GM12878 (cell line): Measurements from ENCODE around the gene ARAP3. TPM values are rescaled to one million over a fixed set of nuclear protein-coding genes. Genes with fewer than 3 reads are reported as not detected.

Source experiments
- ATF7 ChIP-seq: fragments of 450-650 bp; IDR thresholded peaks from 2 replicates; pipeline ENCODE4 v1.6.1; 2016; ENCODE audit warnings: low read depth, mild to moderate bottlenecking
- BCL3 ChIP-seq: IDR thresholded peaks from 2 replicates; pipeline ENCODE4 v1.6.1; 2011; ENCODE audit warnings: borderline replicate concordance, low read depth, mild to moderate bottlenecking, moderate library complexity, low read length; ENCODE audit not compliant: insufficient read depth, poor library complexity, severe bottlenecking
- CHD4 ChIP-seq: fragments of 200-600 bp; sonication (generic); IDR thresholded peaks from 2 replicates; pipeline ENCODE4 v1.6.1; 2016; ENCODE audit warnings: mild to moderate bottlenecking
- EP300 ChIP-seq, 2 experiments: fragments of 150-350 bp in 1 of 2; IDR thresholded peaks; 2 replicates each; pipeline ENCODE4 v1.6.1; 2011 to 2012; ENCODE audit warnings: low read depth in 2 of 2, low read length in 2 of 2, borderline replicate concordance in 1 of 2, improper control_type of control experiment in 1 of 2, inconsistent platforms in 1 of 2; ENCODE audit not compliant: control insufficient read depth in 1 of 2
- MTA2 ChIP-seq: fragments of 450-650 bp; IDR thresholded peaks from 2 replicates; pipeline ENCODE4 v1.6.1; 2016; ENCODE audit warnings: low read depth, mild to moderate bottlenecking, moderate library complexity
- MTA3 ChIP-seq: IDR thresholded peaks from 2 replicates; pipeline ENCODE4 v1.6.1; 2012; ENCODE audit warnings: low read length, inconsistent platforms, borderline replicate concordance
- NFIC ChIP-seq: IDR thresholded peaks from 2 replicates; pipeline ENCODE4 v1.6.1; 2012; ENCODE audit warnings: low read depth, mild to moderate bottlenecking, inconsistent platforms, low read length, moderate library complexity
- NFYB ChIP-seq: IDR thresholded peaks from 2 replicates; pipeline ENCODE4 v1.6.1; 2011; ENCODE audit warnings: low read depth, mild to moderate bottlenecking, low read length, improper control_type of control experiment, moderate library complexity; ENCODE audit not compliant: insufficient read depth
- NRF1 ChIP-seq: conservative IDR thresholded peaks from 2 replicates; pipeline ENCODE4 v1.6.1; 2011; ENCODE audit warnings: mild to moderate bottlenecking, low read depth, low read length, improper control_type of control experiment
- PAX5 ChIP-seq: IDR thresholded peaks from 2 replicates; pipeline ENCODE4 v1.6.1; 2011; ENCODE audit warnings: low read depth, low read length, borderline replicate concordance
- POLR2A ChIP-seq: IDR thresholded peaks from 2 replicates; pipeline ENCODE4 v1.6.1; 2011; ENCODE audit warnings: low read depth, mild to moderate bottlenecking, low read length
- RAD21 ChIP-seq: IDR thresholded peaks from 2 replicates; pipeline ENCODE4 v1.6.1; 2011; ENCODE audit warnings: mild to moderate bottlenecking, low read depth, low read length, moderate library complexity; ENCODE audit not compliant: insufficient read depth
- RELA ChIP-seq: fragments of 450-650 bp; IDR thresholded peaks from 2 replicates; pipeline ENCODE4 v1.8.0; 2014; ENCODE audit warnings: borderline replicate concordance; ENCODE audit not compliant: partially characterized antibody
- SMAD5 ChIP-seq: IDR thresholded peaks from 2 replicates; pipeline ENCODE4 v1.6.1; 2016; ENCODE audit warnings: antibody characterized with exemption, low read depth
- YY1 ChIP-seq: IDR thresholded peaks from 2 replicates; pipeline ENCODE4 v1.6.1; 2011; ENCODE audit warnings: low read depth, mild to moderate bottlenecking, low read length
- ZSCAN29 ChIP-seq: fragments of 450-650 bp; IDR thresholded peaks from 2 replicates; pipeline ENCODE4 v1.6.1; 2017; ENCODE audit warnings: mild to moderate bottlenecking, moderate library complexity
- polyA plus RNA-seq, 11 experiments: library from polyadenylated mRNA; depleted of rRNA in 4 of 11; unstranded in 6 of 11; stranded (reverse) in 5 of 11; fragments of >200 nt; fragmentation: Nextera tagmentation in 4 of 11; fragmentation: Illumina TruSeq in 1 of 11; extraction: Ambion mirVana in 4 of 11; extraction: Trizol in 1 of 11; gene quantifications; 1 replicate in 1 of 11; 2 replicates in 10 of 11; pipeline versions ENCODE4 v1.2.1 to v1.2.3, GENCODE V29; 2011 to 2016; ENCODE audit warnings: inconsistent platforms in 2 of 11, missing spikeins in 2 of 11, low read depth in 1 of 11
- total RNA-seq, 4 experiments: library from RNA; depleted of rRNA in 3 of 4; stranded (reverse); fragments of >200 nt in 3 of 4; fragmentation: Illumina TruSeq in 1 of 4; extraction: Trizol in 1 of 4; gene quantifications; 2 replicates each; pipeline versions ENCODE4 v1.2.1 to v1.2.3, GENCODE V29; 2013 to 2021

ARAP3 gene
- total and polyA plus RNA-seq, 10 of the 15 experiments (the other 5 are each of a cell fraction or from before 2014, with no cell fraction given) = 0.01 to 0.08 TPM; not detected in 8

- TF ChIP-seq YY1 (no peak), BCL3 (no peak), MTA2 (0 out of 2 replicates have a peak, but pooled peaks have one; percentile 19), RELA (no peak), POLR2A (peak; percentile 72), MTA3 (no peak), EP300 (IDR thresholded peaks at IDR 0.05; ENCODE audit: borderline replicate concordance in 1 of 2, control insufficient read depth in 1 of 2, low read depth in 2 of 2, low read length in 2 of 2) (no peak), ATF7 (no peak), ZSCAN29 (no peak), PAX5 (no peak), SMAD5 (no peak), NFYB (no peak), RAD21 (no peak), CHD4 (no peak), NFIC (no peak), NRF1 (peak; percentile 39)
Observed at GRCh38 chr5:141636413-141637122, 45.5 kb downstream of the ARAP3 start, which contains the start of the genes HDAC3 and RELL2 (continued).
